HFF-Myc (cell line): ENCODE results near the gene BIK.
"Not testable (repeated sequence)": the region's sequence is repeated elsewhere in the genome, so short reads cannot be mapped to it uniquely, and the experiment has no call there.

Experiments
- DNase-seq: peaks from one replicate; pipeline ENCODE4 v3.0.0-alpha.2; 2011; ENCODE audit warnings: low read depth; ENCODE audit errors: extremely low read depth
- H3K4me3 ChIP-seq: replicated peaks from 2 replicates; pipeline ENCODE4 v1.5.1; 2011; ENCODE audit warnings: low read depth, mild to moderate bottlenecking, control low read depth, low read length
- TF ChIP-seq, protein P1 (sequence below): IDR thresholded peaks from 2 replicates; pipeline ENCODE4 v1.5.1; 2012; ENCODE audit warnings: mild to moderate bottlenecking, low read depth, low read length, control low read depth; ENCODE audit errors: missing control alignments

BIK gene

DNA sequence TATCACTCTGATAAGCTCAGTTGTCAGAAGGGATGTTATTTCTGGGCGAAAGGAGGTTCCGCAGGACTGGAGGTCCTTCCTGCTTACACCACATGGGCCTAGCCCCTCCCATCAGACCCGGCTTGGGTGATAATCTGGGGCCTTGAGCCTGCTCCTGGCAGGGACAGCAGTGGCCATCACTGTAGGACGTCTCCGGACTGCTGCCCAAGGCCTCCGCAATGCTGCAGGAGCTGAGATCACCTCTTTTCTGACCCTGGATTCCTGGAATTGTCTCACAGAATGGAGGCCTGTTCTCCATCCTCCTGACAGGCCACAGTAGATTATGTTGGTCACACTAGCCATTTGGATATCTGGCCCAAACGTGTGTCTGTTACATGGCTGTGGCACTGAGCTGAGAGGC lies 9.2 kb upstream of the BIK start:
- no peak for DNase-seq
- H3K4me3 ChIP-seq: no peak overlapping the region
- TF ChIP-seq, protein P1, sequence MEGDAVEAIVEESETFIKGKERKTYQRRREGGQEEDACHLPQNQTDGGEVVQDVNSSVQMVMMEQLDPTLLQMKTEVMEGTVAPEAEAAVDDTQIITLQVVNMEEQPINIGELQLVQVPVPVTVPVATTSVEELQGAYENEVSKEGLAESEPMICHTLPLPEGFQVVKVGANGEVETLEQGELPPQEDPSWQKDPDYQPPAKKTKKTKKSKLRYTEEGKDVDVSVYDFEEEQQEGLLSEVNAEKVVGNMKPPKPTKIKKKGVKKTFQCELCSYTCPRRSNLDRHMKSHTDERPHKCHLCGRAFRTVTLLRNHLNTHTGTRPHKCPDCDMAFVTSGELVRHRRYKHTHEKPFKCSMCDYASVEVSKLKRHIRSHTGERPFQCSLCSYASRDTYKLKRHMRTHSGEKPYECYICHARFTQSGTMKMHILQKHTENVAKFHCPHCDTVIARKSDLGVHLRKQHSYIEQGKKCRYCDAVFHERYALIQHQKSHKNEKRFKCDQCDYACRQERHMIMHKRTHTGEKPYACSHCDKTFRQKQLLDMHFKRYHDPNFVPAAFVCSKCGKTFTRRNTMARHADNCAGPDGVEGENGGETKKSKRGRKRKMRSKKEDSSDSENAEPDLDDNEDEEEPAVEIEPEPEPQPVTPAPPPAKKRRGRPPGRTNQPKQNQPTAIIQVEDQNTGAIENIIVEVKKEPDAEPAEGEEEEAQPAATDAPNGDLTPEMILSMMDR: no peak

DNA sequence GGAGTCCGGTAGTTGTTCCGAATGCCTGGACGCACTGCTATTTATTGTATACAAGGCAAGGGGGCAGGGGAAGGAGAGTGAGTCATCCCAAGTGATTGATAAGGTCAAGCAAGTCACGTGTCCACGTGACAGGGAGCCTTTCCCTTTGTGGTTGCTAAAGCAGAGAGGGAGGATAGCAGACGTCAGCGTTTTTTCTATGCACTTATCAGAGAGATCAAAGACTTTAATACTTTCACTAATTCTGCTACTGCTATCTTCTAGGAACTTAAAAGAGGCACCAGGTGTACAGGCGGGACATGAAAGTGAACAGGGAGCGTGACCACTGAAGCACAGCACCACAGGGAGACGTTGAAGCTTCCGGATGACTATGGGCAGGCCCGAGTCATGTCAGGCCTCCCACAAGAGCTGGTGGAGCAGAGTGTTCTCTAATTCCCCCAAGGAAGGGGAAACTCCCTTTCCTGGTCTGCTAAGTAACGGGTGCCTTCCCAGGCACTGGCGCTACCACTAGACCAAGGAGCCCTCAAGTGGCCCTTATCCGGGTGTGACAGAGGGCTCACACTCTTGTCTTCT lies 6.4 kb upstream of the BIK start:
- H3K4me3 ChIP-seq: not testable (repeated sequence)

DNA sequence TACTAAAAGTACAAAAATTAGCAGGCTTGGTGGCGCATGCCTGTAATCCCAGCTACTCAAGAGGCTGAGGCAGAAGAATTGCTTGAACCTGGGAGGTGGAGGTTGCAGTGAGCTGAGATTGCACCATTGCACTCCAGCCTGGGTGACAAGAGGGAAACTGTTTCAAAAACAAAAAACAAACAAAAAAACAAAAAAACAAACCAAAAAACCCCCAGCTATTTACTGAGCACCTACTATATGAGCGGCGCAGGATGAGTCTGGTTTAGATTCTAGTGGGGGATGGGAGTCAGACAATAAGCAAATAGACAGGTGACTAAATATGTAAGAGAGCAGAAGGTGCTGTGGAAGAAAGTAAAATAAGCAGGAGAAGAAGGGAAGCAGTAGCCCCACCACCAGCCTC lies 5.6 kb upstream of the BIK start:
- not testable (repeated sequence) for H3K4me3 ChIP-seq

More for the DNA sequence above, 6.4 kb upstream of the BIK start:
- not testable (repeated sequence) for DNase-seq

DNA sequence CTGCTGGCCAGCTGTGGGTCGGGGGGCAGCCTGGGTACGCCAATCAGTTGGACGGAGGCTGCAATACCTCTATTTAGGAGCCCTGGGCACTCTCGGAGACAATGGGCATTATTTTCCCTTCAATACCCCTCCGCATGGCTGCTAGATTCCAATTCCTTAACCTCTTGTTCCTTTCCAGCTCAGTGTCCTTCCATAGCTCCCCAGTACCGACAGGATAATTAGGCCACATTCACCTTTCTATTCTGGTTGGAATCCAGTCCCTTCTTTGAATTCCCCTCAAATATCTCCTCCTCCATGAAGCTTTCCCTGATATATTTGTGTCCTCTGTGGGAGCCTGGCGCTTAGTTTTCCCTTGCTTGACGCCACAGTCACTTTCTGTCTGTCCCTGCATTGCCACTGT lies 4.2 kb upstream of the BIK start:
- H3K4me3 ChIP-seq: no peak overlapping the region
- TF ChIP-seq, protein P1: no peak
- no peak for DNase-seq

More for the DNA sequence above, 5.6 kb upstream of the BIK start:
- DNase-seq: not testable (repeated sequence)

DNA sequence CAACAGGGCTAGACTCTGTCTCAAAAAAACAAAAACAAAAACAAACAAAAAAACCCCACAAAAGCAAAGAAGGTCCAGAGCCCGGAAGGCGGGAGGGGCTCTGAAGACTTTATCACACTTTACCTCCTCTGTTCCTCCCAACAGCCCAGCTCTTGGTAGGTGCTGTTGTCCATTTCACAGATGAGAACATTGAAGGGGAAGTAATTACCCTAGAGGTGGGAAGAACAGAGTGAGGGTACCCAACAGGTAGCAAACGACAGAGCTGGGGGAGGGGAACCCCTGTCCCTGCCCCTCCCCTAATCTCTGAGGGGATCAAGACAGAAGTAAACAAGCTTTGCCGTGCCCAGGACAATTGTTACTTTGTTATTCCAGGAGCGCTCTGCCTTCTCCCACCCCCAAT lies 1.0 kb upstream of the BIK start:
- H3K4me3 ChIP-seq: no peak overlapping the region
- TF ChIP-seq, protein P1: no peak
- DNase-seq: no peak

DNA sequence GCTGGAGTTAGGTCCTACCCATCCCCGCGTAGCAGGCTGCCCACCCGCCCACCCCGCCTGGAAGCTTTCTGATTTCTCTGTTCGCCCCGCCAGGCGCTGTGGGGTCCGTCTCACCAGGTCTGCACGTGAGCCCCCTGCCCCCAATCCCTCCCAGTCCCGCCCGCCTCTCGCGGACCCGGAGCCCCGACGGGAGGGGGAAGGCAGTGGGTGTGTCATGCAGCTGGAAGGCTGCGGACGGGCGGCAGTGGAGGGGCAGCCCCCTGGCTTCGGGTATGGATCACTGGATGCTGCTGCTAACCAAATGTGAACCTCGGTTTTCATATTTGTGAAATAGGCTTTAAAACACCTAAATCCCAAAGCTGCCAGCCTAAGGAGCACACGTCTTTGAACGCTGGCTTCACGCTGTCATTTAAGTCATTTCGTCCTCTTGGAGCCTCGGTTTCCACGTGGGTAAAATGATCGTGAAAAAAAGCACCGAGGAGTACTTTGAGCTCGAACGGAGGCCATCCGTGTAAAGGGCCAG lies 568 bp upstream of the BIK start:
- peak overlapping the region; percentile 26; the same call in 1 of the 2 replicates for H3K4me3 ChIP-seq
- DNase-seq: no peak
- TF ChIP-seq, protein P1: no peak

DNA sequence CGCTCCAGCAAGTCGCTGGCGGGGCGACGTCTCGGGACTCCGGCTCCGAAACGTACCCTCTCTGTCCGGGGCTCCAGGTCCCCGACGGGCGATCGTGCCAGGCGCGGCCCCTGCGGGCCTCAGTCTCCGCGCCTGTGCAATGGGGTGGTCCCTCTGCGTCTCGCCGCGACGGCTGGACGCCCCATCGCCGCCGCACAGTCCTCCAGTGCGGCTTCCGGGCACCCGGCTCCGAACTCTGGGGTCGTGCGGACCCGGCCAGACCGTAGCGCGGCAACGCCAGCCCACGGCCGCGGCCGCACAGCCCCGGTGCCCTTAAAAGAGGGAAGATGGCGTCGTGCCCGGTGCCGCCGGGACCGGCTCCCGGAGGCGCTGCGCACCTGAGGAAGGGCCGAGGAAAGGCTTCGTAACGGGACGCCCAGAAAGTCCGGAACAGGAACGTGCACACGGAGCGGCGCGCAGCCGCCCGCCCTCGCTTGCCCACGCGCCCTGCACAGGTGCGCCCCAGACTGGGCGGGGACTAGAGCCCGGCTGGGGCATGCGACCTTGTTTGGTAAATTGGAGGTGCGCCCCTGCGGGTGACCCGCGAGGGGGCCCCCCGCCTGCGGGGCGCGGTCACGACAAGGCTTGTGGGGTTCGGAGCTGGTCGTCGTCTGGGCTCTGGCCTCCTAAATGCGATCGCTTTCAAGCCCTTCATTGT lies 525 bp downstream of the BIK start:
- H3K4me3 ChIP-seq: peak overlapping the region; percentile 38
- no peak for DNase-seq
- TF ChIP-seq, protein P1: no peak
